ENCODE measurements around the gene SSX2IP. TPM values are rescaled to one million over a fixed set of nuclear protein-coding genes. Genes with fewer than 3 reads are reported as not detected.

SSX2IP gene
- total RNA-seq, 1 donor: 13.4 TPM

- no peak for DNase-seq (ENCODE audit: low read depth)
- no peak for TF ChIP-seq CTCF (IDR thresholded peaks at IDR 0.05; ENCODE audit: insufficient read depth, low read depth, low read length)
- no peak overlapping the region for H3K4me3 ChIP-seq (ENCODE audit: low read depth, low read length)
Observed at GRCh38 chr1:84624876-84625275, 65.4 kb downstream of the SSX2IP start.

GRCh38 chr1:84621553-84621952, 68.7 kb downstream of the SSX2IP start:
- no peak overlapping the region for H3K4me3 ChIP-seq (ENCODE audit: low read depth, low read length)
- no peak for TF ChIP-seq CTCF (IDR thresholded peaks at IDR 0.05; ENCODE audit: insufficient read depth, low read depth, low read length)
- DNase-seq (ENCODE audit: low read depth): no peak

GRCh38 chr1:84620720-84621313, 69.4 kb downstream of the SSX2IP start:
- DNase-seq (ENCODE audit: low read depth): peak; percentile 66
- peak; percentile 77 for TF ChIP-seq CTCF (IDR thresholded peaks at IDR 0.05; ENCODE audit: insufficient read depth, low read depth, low read length)
- H3K4me3 ChIP-seq (ENCODE audit: low read depth, low read length): peak overlapping the region; percentile 68

GRCh38 chr1:84619383-84620102, 70.7 kb downstream of the SSX2IP start:
- no peak for TF ChIP-seq CTCF (IDR thresholded peaks at IDR 0.05; ENCODE audit: insufficient read depth, low read depth, low read length)
- no peak overlapping the region for H3K4me3 ChIP-seq (ENCODE audit: low read depth, low read length)
- peak; percentile 53 for DNase-seq (ENCODE audit: low read depth)

- TF ChIP-seq CTCF (IDR thresholded peaks at IDR 0.05; ENCODE audit: insufficient read depth, low read depth, low read length): no peak
- H3K4me3 ChIP-seq (ENCODE audit: low read depth, low read length): no peak overlapping the region
- no peak for DNase-seq (ENCODE audit: low read depth)
Observed at GRCh38 chr1:84617349-84617748, 72.9 kb downstream of the SSX2IP start.

GRCh38 chr1:84615790-84616189, 74.5 kb downstream of the SSX2IP start:
- no peak for DNase-seq (ENCODE audit: low read depth)
- TF ChIP-seq CTCF (IDR thresholded peaks at IDR 0.05; ENCODE audit: insufficient read depth, low read depth, low read length): no peak
- no peak overlapping the region for H3K4me3 ChIP-seq (ENCODE audit: low read depth, low read length)
